NCI-H510A (cell line): ENCODE data around the gene KCTD17.

Experiments
- DNase-seq: peaks from one replicate; lab custom pipeline; 2025; lab: John Stamatoyannopoulos, UW

KCTD17 gene

DNA sequence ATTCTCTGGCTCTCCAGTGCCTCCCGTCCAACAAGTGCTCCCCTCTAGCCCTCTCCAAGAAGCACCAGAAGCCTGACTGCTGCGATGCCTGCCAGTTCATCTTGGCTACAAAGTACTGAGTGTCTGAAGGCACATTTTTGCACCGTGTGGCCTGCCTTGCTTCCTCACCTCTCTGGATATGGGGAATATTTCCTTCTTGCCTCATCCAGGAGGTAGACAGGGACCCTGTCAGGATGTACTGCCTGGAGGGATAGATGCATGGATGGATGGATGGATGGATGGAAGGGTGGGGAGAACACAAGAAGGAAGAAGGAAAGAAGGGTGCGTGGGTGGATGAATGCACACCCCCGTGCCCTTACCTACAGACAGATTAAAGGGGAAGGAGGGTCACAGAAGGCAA, 27.6 kb downstream of the KCTD17 start:
- DNase-seq: no peak

DNA sequence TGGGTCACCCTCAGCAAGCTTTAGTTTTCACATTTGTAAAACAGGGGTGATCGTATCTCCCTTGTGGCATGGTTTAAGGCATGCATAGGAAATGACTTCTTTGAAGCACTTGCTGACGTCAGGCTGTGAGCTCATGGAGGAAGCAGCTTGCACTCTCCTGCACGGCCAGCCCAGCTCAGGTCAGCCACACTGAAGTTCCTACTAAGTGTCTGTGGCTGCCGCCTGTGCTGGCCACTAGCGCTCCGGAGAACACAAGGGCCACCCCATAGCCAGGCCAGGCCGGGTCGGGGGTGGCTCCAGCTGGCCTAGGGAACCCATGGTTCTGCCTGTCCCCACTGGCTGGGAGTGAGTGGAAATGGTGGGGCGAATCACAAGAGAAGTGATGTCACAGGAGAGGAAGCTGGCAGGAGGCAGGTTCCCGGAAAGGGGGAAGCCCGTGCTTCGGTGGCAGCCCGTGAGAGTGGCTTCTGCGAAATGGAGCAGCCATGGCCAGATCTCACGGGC, 28.2 kb downstream of the KCTD17 start:
- no peak for DNase-seq

- DNase-seq: no peak
Measured at GRCh38 chr22:37080438-37080837, 28.9 kb downstream of the KCTD17 start.

DNA sequence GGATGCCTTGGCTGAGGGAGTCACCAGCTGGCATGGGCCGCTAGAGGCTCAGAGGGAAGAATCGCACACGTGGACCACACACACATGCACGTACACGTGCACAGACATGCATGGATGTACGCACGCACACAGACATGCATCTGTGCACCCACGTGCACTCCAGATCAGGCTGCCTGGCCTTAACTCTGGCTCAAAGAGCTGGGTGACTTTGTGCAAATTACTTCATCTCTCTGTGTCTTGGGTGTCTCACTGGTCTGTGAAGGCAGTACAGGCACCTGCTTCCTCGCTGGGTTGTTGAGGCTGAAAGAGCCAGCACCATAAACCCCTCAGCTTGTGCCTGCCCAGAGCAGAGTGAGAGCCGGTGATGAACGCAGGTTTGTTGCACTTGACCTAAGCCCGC, 29.3 kb downstream of the KCTD17 start:
- no peak for DNase-seq

DNA sequence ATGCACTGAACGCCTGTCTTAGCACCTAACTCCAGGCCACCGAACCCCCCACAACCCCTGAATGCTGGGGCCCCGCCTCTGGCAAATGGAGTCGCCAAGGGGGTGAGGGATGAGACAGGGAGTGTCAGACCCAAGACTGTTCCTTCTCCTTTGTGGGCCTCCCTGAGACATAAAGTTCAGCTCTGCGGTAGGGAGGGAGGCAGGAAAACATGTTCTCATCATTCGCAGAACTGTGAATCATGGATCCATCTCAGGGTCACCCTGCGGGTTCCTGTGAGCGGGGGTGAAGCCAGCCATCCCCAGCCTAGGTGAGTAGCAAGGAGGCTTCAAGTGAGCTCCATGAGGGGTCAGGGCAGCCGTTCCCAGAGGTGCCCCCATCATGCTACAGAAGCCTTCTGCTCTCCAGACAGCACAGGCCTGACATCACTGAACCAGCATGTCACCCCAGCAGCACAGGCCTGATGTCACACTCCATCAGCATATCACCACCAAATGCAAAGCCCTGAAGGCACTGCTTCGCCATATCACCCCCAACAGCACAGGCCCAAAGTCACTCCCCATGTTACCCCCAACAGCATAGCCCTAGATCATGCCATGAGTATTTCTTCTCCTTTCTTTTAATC, 30.8 kb downstream of the KCTD17 start:
- DNase-seq: no peak

DNA sequence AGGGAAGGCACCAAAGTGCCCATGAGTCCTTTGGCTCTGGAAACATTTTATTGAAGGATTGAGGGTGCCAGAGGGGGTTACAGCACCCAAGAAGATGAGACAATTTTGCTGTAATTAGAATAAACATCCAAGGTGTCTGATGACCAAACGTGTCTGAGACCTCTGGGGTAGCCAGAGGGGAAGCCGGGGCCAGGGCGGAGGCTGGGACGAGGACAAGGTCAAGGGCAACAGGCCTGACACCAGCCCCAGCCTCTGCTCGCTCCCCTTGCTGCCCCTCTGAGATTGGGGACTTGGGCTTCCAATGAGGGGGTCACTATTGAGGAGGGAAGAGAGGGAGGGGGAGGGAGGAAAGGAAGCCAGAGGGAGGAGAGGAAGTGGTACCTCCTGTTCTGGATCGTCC, 32.4 kb downstream of the KCTD17 start:
- no peak for DNase-seq

- no peak for DNase-seq
Measured at GRCh38 chr22:37084385-37084784, 32.8 kb downstream of the KCTD17 start.

DNA sequence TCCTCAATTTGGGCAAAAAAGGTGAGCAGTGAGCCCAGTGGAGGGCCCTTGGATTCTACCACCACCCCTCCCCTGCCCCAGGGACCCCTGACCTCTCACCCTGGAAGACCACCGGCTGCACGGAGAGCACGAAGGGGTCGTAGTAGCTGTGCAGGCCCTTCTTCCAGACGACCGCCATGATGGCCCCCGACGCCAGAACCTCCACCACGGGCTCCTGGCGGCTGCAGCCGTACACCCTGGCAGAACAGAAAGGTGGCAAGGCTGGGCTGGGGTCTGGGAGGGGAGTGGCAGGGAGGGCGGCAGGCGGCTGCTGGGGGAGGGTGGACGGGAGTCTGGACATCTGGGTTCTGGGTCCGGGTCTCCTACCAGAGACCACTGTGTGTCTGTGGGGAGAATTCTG, 34.6 kb downstream of the KCTD17 start:
- DNase-seq: no peak

DNA sequence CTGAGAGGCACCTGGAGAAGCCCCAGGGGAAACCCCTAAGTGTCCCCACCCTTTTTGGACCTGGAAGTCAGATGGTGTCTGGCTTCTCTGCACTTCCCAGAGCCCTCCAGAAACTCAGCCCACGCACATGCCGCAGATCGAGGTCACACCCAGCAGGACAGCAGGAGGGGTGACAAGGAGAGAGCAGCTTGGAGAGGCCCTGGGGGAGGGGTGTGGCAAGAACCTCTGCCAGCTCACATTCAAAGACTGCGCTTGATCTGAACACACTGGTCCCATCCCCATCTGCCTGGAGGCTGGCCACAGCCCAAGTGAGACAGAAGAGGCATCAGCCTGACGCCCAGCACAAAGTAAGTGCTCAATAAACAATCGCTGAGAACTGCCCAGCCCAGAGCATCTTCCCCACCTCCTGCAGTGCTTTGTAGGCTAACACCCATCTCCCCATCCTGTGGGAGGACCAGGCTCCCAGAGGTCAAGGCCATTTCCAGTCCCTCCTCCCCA, 36.6 kb downstream of the KCTD17 start:
- no peak for DNase-seq

- DNase-seq: no peak
Measured at GRCh38 chr22:37088750-37089408, 37.3 kb downstream of the KCTD17 start.

DNA sequence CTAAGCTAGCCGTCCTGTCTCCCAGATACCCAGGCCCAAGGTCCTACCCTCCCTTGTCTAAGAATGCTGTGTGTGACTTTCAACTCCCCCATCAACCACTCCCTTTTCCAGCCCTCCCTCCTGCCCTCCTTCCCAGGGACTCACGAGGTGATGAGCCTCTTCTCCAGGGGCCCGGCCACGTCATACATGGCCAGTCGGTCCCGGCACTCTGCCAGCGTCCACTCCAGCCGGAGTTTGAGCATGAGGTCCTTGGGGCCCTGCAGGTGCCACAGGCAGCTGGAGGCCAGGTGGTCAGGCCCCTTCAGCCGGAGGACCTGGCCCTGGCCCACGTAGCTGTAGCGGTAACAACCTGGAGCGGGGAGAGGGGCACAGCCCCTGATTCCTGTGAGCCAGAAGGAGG, 37.9 kb downstream of the KCTD17 start:
- DNase-seq: no peak

DNA sequence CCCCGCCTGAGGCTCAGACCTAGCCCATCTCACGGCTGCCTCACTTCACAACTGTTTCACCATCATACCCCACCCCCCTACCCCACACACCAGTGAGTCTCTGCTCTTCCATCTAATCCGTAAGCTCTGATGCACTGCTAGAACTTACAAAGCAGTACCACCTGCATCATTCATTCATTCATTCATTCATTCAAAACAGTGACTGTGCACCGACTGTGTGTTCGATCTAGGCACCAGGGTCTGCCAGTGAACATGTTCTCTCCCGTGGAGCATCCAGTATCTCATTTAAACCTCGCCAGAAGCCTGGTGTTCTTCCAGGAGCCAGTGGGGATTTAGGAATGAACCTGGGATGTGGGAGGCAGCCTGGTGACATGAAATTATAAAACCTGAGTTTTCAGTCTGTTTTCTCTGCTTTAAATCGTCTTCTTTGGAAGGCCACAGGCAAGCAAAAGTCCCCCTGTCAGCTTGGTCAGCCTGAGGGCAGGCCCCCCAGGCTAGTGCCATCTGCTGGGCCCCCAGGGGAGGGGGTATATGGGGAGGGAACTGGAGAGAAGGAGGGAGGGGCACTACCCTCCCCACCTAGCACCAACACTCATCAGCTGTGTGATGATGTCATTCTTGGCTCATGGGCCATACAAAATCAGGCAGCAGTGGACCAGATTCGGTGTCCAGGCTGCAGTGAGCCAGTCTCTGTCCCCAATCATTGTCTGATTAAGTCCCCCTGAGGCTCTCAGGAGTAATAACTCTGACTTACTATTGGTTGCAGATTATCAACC, 39.6 kb downstream of the KCTD17 start:
- no peak for DNase-seq

GRCh38 chr22:37091994-37092393, 40.5 kb downstream of the KCTD17 start:
- no peak for DNase-seq

DNA sequence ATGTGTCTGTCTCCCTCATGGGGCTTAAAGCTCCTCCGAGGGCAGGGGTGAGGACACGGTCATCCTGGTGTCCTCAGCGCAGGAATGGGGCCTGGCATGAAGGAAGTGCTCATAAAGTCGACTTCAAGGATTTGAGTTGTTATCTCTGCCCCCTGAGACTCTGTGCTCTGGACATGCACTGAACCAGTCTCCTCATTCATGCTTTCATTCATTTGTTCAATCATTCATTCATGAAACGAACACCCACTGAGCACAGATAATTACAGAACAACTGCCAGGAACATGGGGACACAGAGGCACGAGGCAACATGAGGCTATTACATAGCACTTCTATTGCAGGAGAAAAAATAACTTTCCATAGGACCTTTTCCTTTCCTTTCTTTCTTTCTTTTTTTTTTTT, 41.5 kb downstream of the KCTD17 start:
- DNase-seq: no peak

DNA sequence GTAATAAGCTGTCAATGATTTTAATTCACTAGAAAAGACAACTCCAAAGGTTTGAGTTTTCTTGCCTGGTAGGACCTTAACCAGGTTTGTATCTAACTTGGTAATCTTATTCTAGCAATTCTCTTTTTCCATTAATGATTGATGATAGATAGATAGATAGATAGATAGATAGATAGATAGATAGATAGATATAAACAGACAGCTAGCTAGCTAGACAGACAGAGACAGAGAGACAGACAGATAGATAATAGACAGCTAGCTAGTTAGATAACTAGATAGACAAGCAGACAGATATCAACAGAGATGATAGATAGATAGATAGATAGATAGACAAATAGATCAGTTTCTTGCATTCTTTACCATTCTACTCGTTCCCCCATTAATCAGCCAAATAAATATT, 42.7 kb downstream of the KCTD17 start:
- no peak for DNase-seq

DNA sequence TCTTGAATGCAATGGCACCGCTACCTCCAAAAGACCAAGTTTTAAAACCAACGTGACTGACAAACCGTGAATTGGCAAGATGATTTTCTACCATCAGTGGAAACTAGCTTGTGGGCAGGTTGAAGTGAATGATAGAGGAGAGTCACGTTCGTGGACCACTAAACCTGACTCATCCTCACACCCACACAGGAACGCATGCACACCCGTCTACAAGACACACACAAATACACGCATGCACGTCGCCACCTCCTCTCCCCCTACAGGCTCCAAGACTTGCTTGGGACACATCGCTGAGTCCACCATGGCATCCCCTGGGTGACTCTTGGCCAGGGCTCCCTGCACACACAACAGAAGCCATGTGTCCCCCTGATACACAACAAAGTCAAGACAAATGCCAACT, 43.6 kb downstream of the KCTD17 start:
- DNase-seq: no peak

DNA sequence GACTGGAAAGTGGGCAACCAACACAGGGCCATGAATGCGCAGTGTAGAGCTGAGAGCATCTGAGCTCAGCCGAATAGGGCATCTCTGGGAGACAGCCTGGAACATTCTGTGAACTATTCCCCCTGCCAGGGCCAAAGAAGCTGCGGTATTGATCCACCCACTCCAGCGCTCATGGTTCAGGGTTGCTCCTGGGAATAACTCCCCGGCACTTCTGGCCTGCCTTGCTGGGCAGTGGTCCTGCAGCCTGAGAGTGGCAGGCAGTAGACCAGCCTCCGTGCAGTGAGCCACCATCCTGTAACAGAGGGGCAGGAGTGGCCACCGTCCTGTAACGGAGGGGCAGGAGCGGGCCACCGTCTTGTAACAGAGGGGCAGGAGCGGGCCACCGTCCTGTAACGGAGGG, 45.8 kb downstream of the KCTD17 start:
- DNase-seq: no peak

GRCh38 chr22:37098976-37099591, 47.5 kb downstream of the KCTD17 start:
- DNase-seq: no peak

DNA sequence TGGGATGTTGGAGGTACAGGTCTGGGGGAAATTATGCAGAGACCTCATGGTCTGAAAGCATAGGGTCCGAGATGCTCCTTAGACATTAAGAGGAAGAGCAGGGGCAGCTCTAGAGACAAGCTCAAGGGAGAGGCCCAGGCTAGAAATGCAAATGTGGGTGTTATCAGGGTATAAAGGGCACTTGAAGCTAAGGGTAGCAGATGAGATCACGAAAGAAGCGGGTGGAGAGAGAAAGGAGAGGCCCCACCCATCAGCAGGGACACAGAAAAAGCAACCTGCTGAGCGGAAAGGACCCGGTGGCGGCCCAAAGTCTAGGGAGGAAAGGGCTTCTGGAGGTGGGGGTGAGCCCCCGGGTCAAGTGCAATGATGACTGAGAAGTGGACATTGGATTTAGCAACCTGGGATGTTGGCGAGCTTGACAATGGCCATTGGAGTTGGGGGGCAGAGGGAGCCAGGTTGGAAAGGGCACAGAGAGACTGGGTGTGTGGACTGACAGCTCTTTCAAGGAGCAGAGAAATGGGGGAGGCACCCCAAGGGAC, 49.1 kb downstream of the KCTD17 start:
- no peak for DNase-seq

GRCh38 chr22:37101311-37102066, 49.9 kb downstream of the KCTD17 start:
- no peak for DNase-seq

- DNase-seq: no peak
Measured at GRCh38 chr22:37103151-37103550, 51.6 kb downstream of the KCTD17 start.
